Activated CD4-positive, alpha-beta T cell treated with anti-CD3 and anti-CD28 coated beads for 24 hours (primary cell): ENCODE data around the gene SIGLEC6.

ENCODE experiments used
- DNase-seq, 2 donors: peaks; one replicate each; pipeline ENCODE4 v3.0.0-alpha.2; 2020; ENCODE audit warnings: low read depth in 2 of 2

SIGLEC6 gene

GRCh38 chr19:51476164-51476563, 55.3 kb downstream of the SIGLEC6 start:
- no peak for DNase-seq

DNA sequence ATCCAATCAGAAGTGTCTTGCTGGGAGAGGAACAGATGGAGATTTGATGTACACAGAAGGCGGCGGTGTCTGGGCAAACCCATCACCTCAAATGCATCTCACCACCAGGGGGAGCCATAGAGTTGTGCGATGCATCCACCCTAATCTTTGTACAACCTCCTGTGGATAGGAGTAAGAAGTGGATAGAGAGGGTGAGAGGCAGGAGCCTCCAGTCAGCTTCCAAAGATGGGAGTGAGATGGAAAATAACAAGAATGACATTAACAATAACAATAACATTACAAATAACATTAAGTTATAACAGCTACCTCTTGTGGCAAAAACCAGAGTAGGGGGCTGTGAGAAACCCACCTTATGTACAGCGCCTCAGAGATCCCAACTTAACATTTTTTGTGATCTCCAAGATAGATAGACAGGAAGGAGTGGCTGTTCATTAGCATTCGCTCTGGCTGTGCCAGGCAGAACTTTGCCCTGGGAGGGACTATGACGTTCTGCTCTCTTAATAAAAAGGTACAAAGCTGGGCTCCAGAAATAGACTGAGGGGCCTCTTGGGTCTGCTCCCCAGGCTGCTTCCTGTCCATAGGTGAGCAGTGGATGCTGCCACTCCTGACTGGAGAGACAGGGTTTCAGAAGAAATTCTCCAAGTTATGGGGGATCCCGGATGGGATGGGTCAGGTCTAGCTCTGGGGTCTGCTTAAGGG, 58.3 kb downstream of the SIGLEC6 start:
- peak; percentile 87 to 92 for DNase-seq

- no peak for DNase-seq
Measured at GRCh38 chr19:51472607-51473006, 58.9 kb downstream of the SIGLEC6 start.

GRCh38 chr19:51471527-51471926, 59.9 kb downstream of the SIGLEC6 start:
- DNase-seq = no peak

GRCh38 chr19:51470966-51471365, 60.5 kb downstream of the SIGLEC6 start:
- no peak for DNase-seq

- DNase-seq = no peak
Measured at GRCh38 chr19:51469629-51470028, 61.8 kb downstream of the SIGLEC6 start.

GRCh38 chr19:51469162-51469561, 62.3 kb downstream of the SIGLEC6 start:
- DNase-seq = no peak

GRCh38 chr19:51468545-51468920, 62.9 kb downstream of the SIGLEC6 start:
- no peak for DNase-seq

GRCh38 chr19:51467864-51468544, 63.5 kb downstream of the SIGLEC6 start:
- no peak for DNase-seq
